CD4-positive, alpha-beta T cell treated with Interleukin-15 for 4 hours (primary cell): Measurements from ENCODE around the gene MIOX.

Experiments used
- DNase-seq: peaks from one replicate; pipeline ENCODE4 v3.0.0-alpha.2; 2020; ENCODE audit warnings: low spot score

MIOX gene

GRCh38 chr22:50473855-50474671, 12.6 kb upstream of the MIOX start:
- DNase-seq: peak; percentile 21

GRCh38 chr22:50474710-50475651, 11.7 kb upstream of the MIOX start, which contains the start of gene SBF1:
SBF1 (minus strand) TSS chr22:50475035; CDS start chr22:50474840, 195 bp downstream.
- peak; percentile 87 for DNase-seq

- DNase-seq: no peak
Measured at GRCh38 chr22:50475652-50476002, 11.0 kb upstream of the MIOX start.

GRCh38 chr22:50476868-50477267, 9.8 kb upstream of the MIOX start:
- DNase-seq: no peak

GRCh38 chr22:50477923-50478322, 8.7 kb upstream of the MIOX start:
- no peak for DNase-seq

GRCh38 chr22:50479721-50480120, 6.9 kb upstream of the MIOX start:
- no peak for DNase-seq

- DNase-seq: no peak
Measured at GRCh38 chr22:50481045-50481439, 5.6 kb upstream of the MIOX start.

GRCh38 chr22:50481440-50482106, 5.1 kb upstream of the MIOX start, which contains the start of gene ADM2:
ADM2 (plus strand) TSS chr22:50481543; CDS start chr22:50481848, 305 bp downstream.
- peak; percentile 60 for DNase-seq

GRCh38 chr22:50482107-50483074, 4.3 kb upstream of the MIOX start:
- DNase-seq: no peak

GRCh38 chr22:50483106-50483505, 3.6 kb upstream of the MIOX start:
- DNase-seq: no peak

- no peak for DNase-seq
Measured at GRCh38 chr22:50483556-50483955, 3.1 kb upstream of the MIOX start.

- DNase-seq: no peak
Measured at GRCh38 chr22:50483977-50484853, 2.4 kb upstream of the MIOX start.

GRCh38 chr22:50485221-50486131, 1.2 kb upstream of the MIOX start:
- no peak for DNase-seq

GRCh38 chr22:50487290-50488005, 789 bp downstream of the MIOX start:
- no peak for DNase-seq

GRCh38 chr22:50488006-50488677, 1.5 kb downstream of the MIOX start:
- no peak for DNase-seq

- DNase-seq: no peak
Measured at GRCh38 chr22:50488886-50489285, 2.2 kb downstream of the MIOX start.

- DNase-seq: no peak
Measured at GRCh38 chr22:50489363-50490243, 2.9 kb downstream of the MIOX start.
